K562 (cell line): ENCODE measurements around the gene CLUH.

Experiments used
- BHLHE40 ChIP-seq: IDR thresholded peaks from 2 replicates; pipeline ENCODE4 v1.6.1; 2011; ENCODE audit warnings: low read length, improper control_type of control experiment
- CTCF ChIP-seq, 3 experiments: IDR thresholded peaks in 2 of 3; conservative IDR thresholded peaks in 1 of 3; 2 replicates each; pipeline ENCODE4 v1.5.1; 2011 to 2012; ENCODE audit warnings: low read length in 3 of 3, mild to moderate bottlenecking in 3 of 3, control low read depth in 2 of 3, improper control_type of control experiment in 1 of 3, inconsistent platforms in 1 of 3, low read depth in 1 of 3, mixed read lengths in 1 of 3, moderate library complexity in 1 of 3; ENCODE audit not compliant: insufficient read depth in 2 of 3
- EP300 ChIP-seq: IDR thresholded peaks from 2 replicates; pipeline ENCODE4 v1.6.1; 2012; ENCODE audit warnings: low read length, improper control_type of control experiment
- ETV6 ChIP-seq, 3 experiments: fragments of 150-350 bp in 1 of 3; sonication (generic) in 1 of 3; formaldehyde crosslinking in 1 of 3; IDR thresholded peaks; 2 replicates each; pipeline versions ENCODE4 v1.6.1 to v1.8.0; 2014 to 2022; ENCODE audit warnings: borderline replicate concordance in 2 of 3, low read depth in 2 of 3, antibody characterized with exemption in 1 of 3, low read length in 1 of 3, mild to moderate bottlenecking in 1 of 3, missing genetic modification reagents in 1 of 3
- EZH2 ChIP-seq: IDR thresholded peaks from 2 replicates; pipeline ENCODE4 v1.6.1; 2012; ENCODE audit warnings: low read depth, mild to moderate bottlenecking, inconsistent platforms, low read length, borderline replicate concordance
- HSF4 ChIP-seq: fragments of 250-450 bp; sonication (Bioruptor Pico); IDR thresholded peaks from 2 replicates; pipeline ENCODE4 v2.1.2; 2022; ENCODE audit warnings: mild to moderate bottlenecking, moderate library complexity, borderline replicate concordance
- KHSRP ChIP-seq: fragments of 450-650 bp; IDR thresholded peaks from 2 replicates; pipeline ENCODE4 v1.6.1; 2017
- NR3C1 ChIP-seq: sonication (generic); formaldehyde crosslinking; IDR thresholded peaks from 2 replicates; pipeline ENCODE4 v1.8.1; 2022; ENCODE audit warnings: missing genetic modification reagents
- RAD21 ChIP-seq, 2 experiments: fragments of 250-450 bp in 1 of 2; fragments of 450-650 bp in 1 of 2; sonication (Bioruptor Pico) in 1 of 2; formaldehyde crosslinking in 1 of 2; IDR thresholded peaks in 1 of 2; conservative IDR thresholded peaks in 1 of 2; 2 replicates each; pipeline versions ENCODE4 v1.4.0 to v1.8.0; 2020 to 2022; ENCODE audit warnings: mild to moderate bottlenecking in 2 of 2, moderate library complexity in 1 of 2
- ZBTB7A ChIP-seq: IDR thresholded peaks from 2 replicates; pipeline ENCODE4 v1.6.1; 2011; ENCODE audit warnings: low read depth, mild to moderate bottlenecking, low read length, moderate library complexity, borderline replicate concordance; ENCODE audit not compliant: control insufficient read depth
- ZNF24 ChIP-seq: fragments of 450-650 bp; IDR thresholded peaks from 2 replicates; pipeline ENCODE4 v1.6.1; 2016
- ZNF41 ChIP-seq: fragments of 250-450 bp; sonication (Bioruptor Pico); conservative IDR thresholded peaks from 2 replicates; pipeline ENCODE4 v1.4.0; 2020; ENCODE audit warnings: mild to moderate bottlenecking
- TF ChIP-seq, protein P1 (sequence below): fragments of 450-650 bp; IDR thresholded peaks from 2 replicates; pipeline ENCODE4 v1.6.1; 2016
- TF ChIP-seq, protein P2 (sequence below): fragments of 450-650 bp; IDR thresholded peaks from 2 replicates; pipeline ENCODE4 v1.6.1; 2018; ENCODE audit not compliant: partially characterized antibody

GRCh38 chr17:2745317-2746037 lies 33.9 kb upstream of the CLUH start:
- no peak for TF ChIP-seq CTCF (IDR thresholded peaks at IDR 0.05 in 2 of 3, conservative IDR thresholded peaks at IDR 0.05 in 1 of 3; ENCODE audit: insufficient read depth in 2 of 3, low read depth in 1 of 3, low read length in 3 of 3)
- no peak for TF ChIP-seq ZNF24
- TF ChIP-seq, protein P1, sequence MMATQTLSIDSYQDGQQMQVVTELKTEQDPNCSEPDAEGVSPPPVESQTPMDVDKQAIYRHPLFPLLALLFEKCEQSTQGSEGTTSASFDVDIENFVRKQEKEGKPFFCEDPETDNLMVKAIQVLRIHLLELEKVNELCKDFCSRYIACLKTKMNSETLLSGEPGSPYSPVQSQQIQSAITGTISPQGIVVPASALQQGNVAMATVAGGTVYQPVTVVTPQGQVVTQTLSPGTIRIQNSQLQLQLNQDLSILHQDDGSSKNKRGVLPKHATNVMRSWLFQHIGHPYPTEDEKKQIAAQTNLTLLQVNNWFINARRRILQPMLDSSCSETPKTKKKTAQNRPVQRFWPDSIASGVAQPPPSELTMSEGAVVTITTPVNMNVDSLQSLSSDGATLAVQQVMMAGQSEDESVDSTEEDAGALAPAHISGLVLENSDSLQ = no peak
- TF ChIP-seq RAD21 (CRISPR knock-in tag; conservative IDR thresholded peaks at IDR 0.05 in 1 of 2, IDR thresholded peaks at IDR 0.05 in 1 of 2) = no peak
- no peak for TF ChIP-seq ZBTB7A
- TF ChIP-seq, protein P2, sequence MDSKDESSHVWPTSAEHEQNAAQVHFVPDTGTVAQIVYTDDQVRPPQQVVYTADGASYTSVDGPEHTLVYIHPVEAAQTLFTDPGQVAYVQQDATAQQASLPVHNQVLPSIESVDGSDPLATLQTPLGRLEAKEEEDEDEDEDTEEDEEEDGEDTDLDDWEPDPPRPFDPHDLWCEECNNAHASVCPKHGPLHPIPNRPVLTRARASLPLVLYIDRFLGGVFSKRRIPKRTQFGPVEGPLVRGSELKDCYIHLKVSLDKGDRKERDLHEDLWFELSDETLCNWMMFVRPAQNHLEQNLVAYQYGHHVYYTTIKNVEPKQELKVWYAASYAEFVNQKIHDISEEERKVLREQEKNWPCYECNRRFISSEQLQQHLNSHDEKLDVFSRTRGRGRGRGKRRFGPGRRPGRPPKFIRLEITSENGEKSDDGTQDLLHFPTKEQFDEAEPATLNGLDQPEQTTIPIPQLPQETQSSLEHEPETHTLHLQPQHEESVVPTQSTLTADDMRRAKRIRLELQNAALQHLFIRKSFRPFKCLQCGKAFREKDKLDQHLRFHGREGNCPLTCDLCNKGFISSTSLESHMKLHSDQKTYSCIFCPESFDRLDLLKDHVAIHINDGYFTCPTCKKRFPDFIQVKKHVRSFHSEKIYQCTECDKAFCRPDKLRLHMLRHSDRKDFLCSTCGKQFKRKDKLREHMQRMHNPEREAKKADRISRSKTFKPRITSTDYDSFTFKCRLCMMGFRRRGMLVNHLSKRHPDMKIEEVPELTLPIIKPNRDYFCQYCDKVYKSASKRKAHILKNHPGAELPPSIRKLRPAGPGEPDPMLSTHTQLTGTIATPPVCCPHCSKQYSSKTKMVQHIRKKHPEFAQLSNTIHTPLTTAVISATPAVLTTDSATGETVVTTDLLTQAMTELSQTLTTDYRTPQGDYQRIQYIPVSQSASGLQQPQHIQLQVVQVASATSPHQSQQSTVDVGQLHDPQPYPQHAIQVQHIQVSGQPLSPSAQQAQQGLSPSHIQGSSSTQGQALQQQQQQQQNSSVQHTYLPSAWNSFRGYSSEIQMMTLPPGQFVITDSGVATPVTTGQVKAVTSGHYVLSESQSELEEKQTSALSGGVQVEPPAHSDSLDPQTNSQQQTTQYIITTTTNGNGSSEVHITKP = no peak
- no peak for TF ChIP-seq BHLHE40
- TF ChIP-seq EP300 = no peak
- no peak for TF ChIP-seq ETV6 (IDR thresholded peaks at IDR 0.05; ENCODE audit: borderline replicate concordance in 1 of 2, low read depth in 2 of 2, low read length in 1 of 2)
- TF ChIP-seq ETV6 (CRISPR knock-in tag; IDR thresholded peaks at IDR 0.05; ENCODE audit: borderline replicate concordance) = no peak
- no peak for TF ChIP-seq KHSRP
- TF ChIP-seq EZH2 = no peak
- no peak for TF ChIP-seq HSF4 (CRISPR knock-in tag)
- TF ChIP-seq NR3C1 (CRISPR knock-in tag) = no peak
- no peak for TF ChIP-seq ZNF41 (CRISPR knock-in tag)
